Mammary epithelial cell (primary cell): Measurements from ENCODE around the gene TAPT1.

Experiments
- EZH2 ChIP-seq: IDR thresholded peaks from 2 replicates; pipeline ENCODE4 v1.6.1; 2012; ENCODE audit warnings: low read length, inconsistent platforms, borderline replicate concordance
- TF ChIP-seq, protein P1 (sequence below), 2 donors: IDR thresholded peaks in 1 of 2; conservative IDR thresholded peaks in 1 of 2; 2 replicates each; pipeline ENCODE4 v1.5.1; 2011 to 2012; ENCODE audit warnings: inconsistent platforms in 2 of 2, low read length in 2 of 2, mild to moderate bottlenecking in 2 of 2, control low read depth in 1 of 2, low read depth in 1 of 2; ENCODE audit not compliant: insufficient read depth in 1 of 2; ENCODE audit errors: extremely low read depth in 1 of 2

DNA sequence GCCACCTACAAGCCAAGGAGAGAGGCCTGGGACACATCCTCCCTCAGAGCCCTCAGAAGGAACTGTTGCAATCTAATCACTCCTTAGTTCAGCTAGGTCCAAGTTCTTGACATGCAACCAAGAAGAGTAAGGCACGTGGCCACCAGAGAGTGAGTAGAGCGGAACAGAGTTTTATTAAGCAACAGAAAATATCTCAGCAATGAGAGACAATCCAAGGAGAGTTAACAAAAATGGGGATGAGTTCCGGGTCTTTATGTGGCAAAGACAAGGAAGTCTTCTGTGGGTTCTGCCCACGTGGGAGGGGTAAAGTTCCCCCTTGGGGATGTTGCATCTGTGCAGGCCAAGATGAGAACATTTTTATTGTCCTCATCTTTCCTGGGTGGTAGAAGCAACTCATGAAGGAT lies 104.0 kb downstream of the TAPT1 start:
- TF ChIP-seq, protein P1, sequence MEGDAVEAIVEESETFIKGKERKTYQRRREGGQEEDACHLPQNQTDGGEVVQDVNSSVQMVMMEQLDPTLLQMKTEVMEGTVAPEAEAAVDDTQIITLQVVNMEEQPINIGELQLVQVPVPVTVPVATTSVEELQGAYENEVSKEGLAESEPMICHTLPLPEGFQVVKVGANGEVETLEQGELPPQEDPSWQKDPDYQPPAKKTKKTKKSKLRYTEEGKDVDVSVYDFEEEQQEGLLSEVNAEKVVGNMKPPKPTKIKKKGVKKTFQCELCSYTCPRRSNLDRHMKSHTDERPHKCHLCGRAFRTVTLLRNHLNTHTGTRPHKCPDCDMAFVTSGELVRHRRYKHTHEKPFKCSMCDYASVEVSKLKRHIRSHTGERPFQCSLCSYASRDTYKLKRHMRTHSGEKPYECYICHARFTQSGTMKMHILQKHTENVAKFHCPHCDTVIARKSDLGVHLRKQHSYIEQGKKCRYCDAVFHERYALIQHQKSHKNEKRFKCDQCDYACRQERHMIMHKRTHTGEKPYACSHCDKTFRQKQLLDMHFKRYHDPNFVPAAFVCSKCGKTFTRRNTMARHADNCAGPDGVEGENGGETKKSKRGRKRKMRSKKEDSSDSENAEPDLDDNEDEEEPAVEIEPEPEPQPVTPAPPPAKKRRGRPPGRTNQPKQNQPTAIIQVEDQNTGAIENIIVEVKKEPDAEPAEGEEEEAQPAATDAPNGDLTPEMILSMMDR (conservative IDR thresholded peaks at IDR 0.05 in 1 of 2, IDR thresholded peaks at IDR 0.05 in 1 of 2; ENCODE audit: extremely low read depth in 1 of 2, insufficient read depth in 1 of 2, low read depth in 1 of 2, low read length in 2 of 2): no peak
- TF ChIP-seq EZH2: no peak
